OCI-LY1 (cell line): Measurements from ENCODE around the gene DYNLL1.
"Not testable (repeated sequence)": the region's sequence is repeated elsewhere in the genome, so short reads cannot be mapped to it uniquely, and the experiment has no call there.

Source experiments
- CTCF ChIP-seq: fragments of 200-600 bp; sonication (generic), shearing (Covaris generic); IDR thresholded peaks from 2 replicates; pipeline ENCODE4 v1.5.1; 2017; ENCODE audit warnings: mild to moderate bottlenecking, antibody characterized with exemption, low read length, moderate library complexity, mixed read lengths
- EZH2 ChIP-seq: fragments of 200-600 bp; sonication (generic), shearing (Covaris generic); IDR thresholded peaks from 2 replicates; pipeline ENCODE4 v1.8.0; 2017; ENCODE audit warnings: borderline replicate concordance, mixed run types, mild to moderate bottlenecking, antibody characterized with exemption, low read length, moderate library complexity, mixed read lengths

- not testable (repeated sequence) for TF ChIP-seq CTCF, EZH2
Observed at GRCh38 chr12:120446844-120447178, 49.1 kb upstream of the DYNLL1 start.
